HFFc6 (cell line): ENCODE measurements around the gene EPB41L1. TPM values are rescaled to one million over a fixed set of nuclear protein-coding genes. Genes with fewer than 3 reads are reported as not detected.

ENCODE experiments used
- DNase-seq: peaks from one replicate; pipeline ENCODE4 v3.0.0-alpha.2; 2018
- H3K27ac Mint-ChIP-seq: 2 replicates; pipeline ENCODE4 v1.8.0; 2020; ENCODE audit warnings: mild to moderate bottlenecking, mixed read lengths
- H3K27me3 Mint-ChIP-seq: 2 replicates; pipeline ENCODE4 v1.8.0; 2021; ENCODE audit warnings: mild to moderate bottlenecking, moderate library complexity, mixed read lengths; ENCODE audit not compliant: insufficient read depth
- H3K36me3 Mint-ChIP-seq: 2 replicates; pipeline ENCODE4 v1.8.0; 2021; ENCODE audit warnings: low read depth, mixed read lengths
- H3K4me1 Mint-ChIP-seq: 2 replicates; pipeline ENCODE4 v1.8.0; 2020; ENCODE audit warnings: low read depth, mixed read lengths
- H3K4me3 Mint-ChIP-seq: 2 replicates; pipeline ENCODE4 v1.8.0; 2020; ENCODE audit warnings: mild to moderate bottlenecking, moderate library complexity, mixed read lengths
- H3K9me3 Mint-ChIP-seq: 2 replicates; pipeline ENCODE4 v1.8.0; 2020; ENCODE audit warnings: mild to moderate bottlenecking, mixed read lengths
- CTCF ChIP-seq: fragments of 200-600 bp; sonication (generic); IDR thresholded peaks from 2 replicates; pipeline ENCODE4 v1.5.0; 2021; ENCODE audit warnings: antibody characterized with exemption, mild to moderate bottlenecking
- total RNA-seq, 6 experiments: library from RNA; stranded (reverse); fragmentation: NEBNext Ultra II Directional; extraction: Animal tissue kit (Norgen Biotek cat#: 25700); gene quantifications; 2 replicates in 1 of 6; 3 replicates in 5 of 6; pipeline ENCODE4 v1.2.3, GENCODE V29; 2021

The EPB41L1 gene
- total RNA-seq, 6 experiments from 2014 or later, result 41.9 to 51.0 (median 43.4) TPM

- no peak for TF ChIP-seq CTCF
- no peaks in the 10 kb centered on the region for H3K4me1 Mint-ChIP-seq
- no peaks in the 10 kb centered on the region for H3K9me3 Mint-ChIP-seq
- H3K36me3 Mint-ChIP-seq, result no peaks in the 10 kb centered on the region
- no peaks in the 10 kb centered on the region for H3K27me3 Mint-ChIP-seq
- no peak for DNase-seq
- no peak overlapping the region for H3K27ac Mint-ChIP-seq
- H3K4me3 Mint-ChIP-seq, result no peak overlapping the region
These were observed 39.6 kb downstream of the EPB41L1 start for GRCh38 chr20:36193977-36194712.

DNA sequence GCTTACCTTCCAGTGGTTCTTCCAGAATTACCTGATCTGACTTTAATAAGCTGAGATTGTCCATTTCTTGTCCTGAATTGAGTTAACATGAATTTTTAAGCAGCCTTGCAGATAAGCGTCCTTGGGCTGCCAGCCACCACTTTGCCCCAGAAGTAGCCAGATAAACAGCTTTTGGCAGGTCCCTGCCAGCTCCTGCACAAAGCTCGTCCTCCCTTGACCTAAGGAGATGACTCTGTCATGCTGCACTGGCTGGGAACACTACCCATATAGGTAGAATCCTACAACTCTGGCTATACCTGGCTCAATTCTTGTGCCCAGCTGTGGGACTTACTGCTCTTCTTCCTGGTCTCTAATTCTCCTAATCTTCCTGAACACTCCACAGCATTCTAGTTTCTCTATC, 42.1 kb downstream of the EPB41L1 start:
- TF ChIP-seq CTCF, result no peak
- Mint-ChIP-seq H3K9me3 (no peaks in the 10 kb centered on the region), H3K36me3 (no peaks in the 10 kb centered on the region), H3K4me1 (no peaks in the 10 kb centered on the region), H3K27ac (no peak overlapping the region), H3K27me3 (no peaks in the 10 kb centered on the region), H3K4me3 (no peak overlapping the region)
- DNase-seq, result no peak

GRCh38 chr20:36197271-36197670, 42.7 kb downstream of the EPB41L1 start:
- H3K4me3 Mint-ChIP-seq, result no peak overlapping the region
- H3K27me3 Mint-ChIP-seq, result no peaks in the 10 kb centered on the region
- H3K4me1 Mint-ChIP-seq, result no peaks in the 10 kb centered on the region
- H3K36me3 Mint-ChIP-seq, result no peaks in the 10 kb centered on the region
- H3K9me3 Mint-ChIP-seq, result no peaks in the 10 kb centered on the region
- no peak for TF ChIP-seq CTCF
- H3K27ac Mint-ChIP-seq, result no peak overlapping the region
- no peak for DNase-seq

GRCh38 chr20:36199345-36200257, 45.1 kb downstream of the EPB41L1 start:
- Mint-ChIP-seq H3K9me3 (no peaks in the 10 kb centered on the region), H3K4me3 (no peak overlapping the region), H3K36me3 (no peaks in the 10 kb centered on the region), H3K27me3 (peaks cover 1% of the 10 kb centered on the region; the same call in 1 of the 2 replicates), H3K4me1 (no peaks in the 10 kb centered on the region), H3K27ac (no peak overlapping the region)
- peak; percentile 67 for DNase-seq
- TF ChIP-seq CTCF, result peak; percentile 97

GRCh38 chr20:36200451-36200850, 45.9 kb downstream of the EPB41L1 start:
- Mint-ChIP-seq H3K27me3 (peaks cover 1% of the 10 kb centered on the region; the same call in 1 of the 2 replicates), H3K27ac (no peak overlapping the region; the same call in 1 of the 2 replicates), H3K9me3 (no peaks in the 10 kb centered on the region), H3K4me3 (no peak overlapping the region), H3K36me3 (no peaks in the 10 kb centered on the region), H3K4me1 (no peaks in the 10 kb centered on the region)
- no peak for DNase-seq
- no peak for TF ChIP-seq CTCF
